Measurements from ENCODE around the gene SLC2A5.

The SLC2A5 gene

DNA sequence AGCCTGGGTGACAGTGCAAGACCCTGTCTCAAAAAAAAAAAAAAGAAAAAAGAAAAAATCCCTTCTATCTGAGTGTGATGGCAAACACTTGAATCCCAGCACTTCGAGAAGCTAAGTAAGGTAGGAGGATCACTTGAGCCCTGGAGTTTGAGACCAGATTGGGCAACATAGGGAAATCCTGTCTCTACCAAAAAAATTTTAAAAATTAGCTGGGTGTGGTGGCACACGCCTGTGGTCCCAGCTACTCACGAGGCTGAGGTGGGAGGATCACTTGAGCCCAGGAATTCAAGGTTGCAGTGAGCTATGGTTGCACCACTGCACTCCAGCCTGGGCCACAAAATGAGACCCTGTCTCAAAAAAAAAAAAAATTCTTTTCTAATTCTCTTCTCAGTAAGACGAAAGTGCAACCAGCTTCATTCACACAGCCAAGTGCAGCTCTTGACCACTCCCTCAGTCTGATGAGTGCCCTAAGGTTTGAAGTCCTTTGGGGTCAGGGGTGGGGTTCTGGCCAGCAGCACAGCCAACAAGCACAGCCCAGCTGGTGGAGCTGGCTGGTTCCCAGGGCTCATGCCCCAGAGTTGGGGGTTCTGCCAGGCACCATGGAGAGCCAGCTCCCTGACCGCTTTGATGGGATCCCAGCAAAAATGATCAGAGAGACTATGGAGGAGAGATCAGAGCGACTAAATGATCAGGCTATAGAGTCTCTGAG is 8.0 kb downstream of the SLC2A5 start:
- no peak for DNase-seq (ENCODE audit: low spot score)

GRCh38 chr1:9059891-9060744 is 9.3 kb downstream of the SLC2A5 start:
- DNase-seq (ENCODE audit: low spot score), result no peak

GRCh38 chr1:9058465-9058864 is 11.0 kb downstream of the SLC2A5 start:
- no peak for DNase-seq (ENCODE audit: low spot score)

GRCh38 chr1:9057851-9058250 is 11.6 kb downstream of the SLC2A5 start:
- DNase-seq (ENCODE audit: low spot score), result no peak

GRCh38 chr1:9052272-9053049 is 17.0 kb downstream of the SLC2A5 start:
- DNase-seq (ENCODE audit: low spot score), result no peak

DNA sequence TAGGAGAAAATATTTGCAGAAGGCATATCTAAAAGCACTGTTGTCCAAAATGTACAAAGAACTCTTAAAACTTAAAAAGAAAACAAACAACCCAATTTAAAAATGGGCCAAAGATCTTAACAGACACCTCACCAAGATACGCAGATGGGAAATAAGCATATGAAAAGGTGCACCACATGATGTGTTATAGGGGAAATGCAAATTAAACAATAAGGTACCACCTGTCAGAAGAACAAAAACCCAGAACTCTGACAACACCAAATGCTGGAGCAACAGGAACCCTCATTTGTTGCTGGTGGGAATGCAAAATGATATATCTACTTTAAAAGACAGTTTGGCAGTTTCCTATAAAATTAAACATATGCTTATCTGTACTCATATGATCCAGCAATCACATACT is 18.1 kb downstream of the SLC2A5 start:
- no peak for DNase-seq (ENCODE audit: low spot score)

DNA sequence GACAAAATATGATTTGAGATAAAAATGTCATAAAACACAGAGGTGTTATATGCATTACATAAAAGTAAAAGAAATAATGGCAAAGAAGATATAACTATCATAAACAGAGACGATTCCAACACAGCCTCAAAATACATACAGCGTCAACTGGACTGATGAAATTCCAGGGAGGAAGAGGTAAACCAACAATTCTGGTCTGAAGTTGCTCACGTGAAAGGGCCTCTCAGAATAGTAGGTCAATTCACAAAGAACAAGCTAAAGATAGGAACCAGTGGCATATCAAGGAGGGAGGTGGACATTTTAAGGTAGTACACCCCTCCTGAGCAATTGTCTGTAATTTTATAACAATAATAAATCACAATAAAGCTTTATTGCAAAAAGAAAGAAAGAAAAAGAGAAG is 18.6 kb downstream of the SLC2A5 start:
- no peak for DNase-seq (ENCODE audit: low spot score)

GRCh38 chr1:9048551-9048950 is 20.9 kb downstream of the SLC2A5 start:
- no peak for DNase-seq (ENCODE audit: low spot score)

DNA sequence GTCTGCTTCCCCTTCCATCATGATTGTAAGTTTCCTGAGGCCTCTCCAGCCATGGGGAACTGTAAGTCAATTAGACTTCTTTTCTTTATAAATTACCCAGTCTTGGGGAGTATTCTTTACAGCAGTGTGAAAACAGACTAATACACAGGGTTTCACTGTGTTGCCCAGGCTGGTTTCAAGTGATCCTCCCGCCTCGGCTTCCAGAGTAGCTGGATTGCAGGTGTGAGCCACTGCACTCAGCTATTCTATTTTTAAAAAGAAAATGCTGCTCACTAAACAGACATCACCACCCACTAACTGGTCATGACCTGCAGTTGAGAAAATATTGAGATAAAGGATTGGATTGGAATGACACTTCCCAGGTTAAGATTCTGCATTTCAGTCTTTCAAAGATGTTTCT is 22.4 kb downstream of the SLC2A5 start:
- no peak for DNase-seq (ENCODE audit: low spot score)

- DNase-seq (ENCODE audit: low spot score), result no peak
Observed at GRCh38 chr1:9045861-9046510, 23.4 kb downstream of the SLC2A5 start.

GRCh38 chr1:9044236-9044635 is 25.2 kb downstream of the SLC2A5 start:
- no peak for DNase-seq (ENCODE audit: low spot score)

DNA sequence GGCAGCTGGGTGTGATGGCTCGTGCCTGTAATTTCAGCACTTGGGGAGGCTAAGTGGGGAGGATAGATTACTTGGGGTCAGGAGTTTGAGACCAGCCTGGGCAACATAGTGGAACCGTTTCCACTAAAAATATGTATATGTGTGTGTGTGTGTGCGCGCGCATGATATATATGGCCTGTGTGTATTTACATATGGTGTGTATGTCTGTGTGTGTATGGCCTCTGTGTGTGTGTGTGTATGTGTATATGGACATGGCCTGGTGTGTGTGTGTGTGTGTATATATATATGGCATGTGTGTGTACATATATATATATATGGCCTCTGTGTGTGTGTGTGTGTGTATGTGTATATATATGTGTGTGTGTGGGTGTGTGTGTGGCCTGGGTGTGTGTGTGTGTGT is 27.2 kb downstream of the SLC2A5 start:
- DNase-seq (ENCODE audit: low spot score), result no peak

DNA sequence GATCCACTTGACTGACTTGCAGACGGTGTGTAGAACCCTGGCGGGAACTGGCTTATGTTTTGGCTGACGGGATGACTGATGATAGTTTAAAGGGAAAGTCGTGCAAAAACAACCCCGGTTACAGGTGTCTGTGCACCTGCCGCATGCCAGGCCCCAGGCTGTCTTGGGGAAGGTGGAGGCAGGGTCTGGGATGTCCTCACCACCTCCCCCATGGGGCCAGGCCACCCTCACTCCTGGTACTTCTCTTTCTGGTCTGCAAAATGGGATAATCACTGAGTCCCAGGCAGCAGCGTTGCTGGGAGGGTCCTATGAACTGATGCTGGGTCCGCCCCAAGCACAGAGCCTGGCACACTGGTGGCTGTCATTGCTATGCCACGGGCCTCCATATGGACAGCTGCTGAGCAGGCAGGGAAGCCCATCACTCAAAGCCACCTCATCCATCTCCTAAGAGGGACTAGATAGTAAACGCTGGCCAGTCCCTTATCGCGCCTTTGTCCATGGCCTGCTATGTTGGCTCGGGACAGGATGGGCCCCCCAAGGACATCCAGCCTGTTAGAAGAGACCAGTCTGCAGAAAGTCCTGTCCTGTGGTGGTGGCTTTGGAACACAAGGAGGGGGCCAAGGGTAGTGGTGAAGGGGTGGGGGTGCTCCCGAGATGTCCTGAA is 28.2 kb downstream of the SLC2A5 start:
- DNase-seq (ENCODE audit: low spot score), result no peak

- DNase-seq (ENCODE audit: low spot score), result no peak
Observed at GRCh38 chr1:9040659-9041030, 28.8 kb downstream of the SLC2A5 start.

DNA sequence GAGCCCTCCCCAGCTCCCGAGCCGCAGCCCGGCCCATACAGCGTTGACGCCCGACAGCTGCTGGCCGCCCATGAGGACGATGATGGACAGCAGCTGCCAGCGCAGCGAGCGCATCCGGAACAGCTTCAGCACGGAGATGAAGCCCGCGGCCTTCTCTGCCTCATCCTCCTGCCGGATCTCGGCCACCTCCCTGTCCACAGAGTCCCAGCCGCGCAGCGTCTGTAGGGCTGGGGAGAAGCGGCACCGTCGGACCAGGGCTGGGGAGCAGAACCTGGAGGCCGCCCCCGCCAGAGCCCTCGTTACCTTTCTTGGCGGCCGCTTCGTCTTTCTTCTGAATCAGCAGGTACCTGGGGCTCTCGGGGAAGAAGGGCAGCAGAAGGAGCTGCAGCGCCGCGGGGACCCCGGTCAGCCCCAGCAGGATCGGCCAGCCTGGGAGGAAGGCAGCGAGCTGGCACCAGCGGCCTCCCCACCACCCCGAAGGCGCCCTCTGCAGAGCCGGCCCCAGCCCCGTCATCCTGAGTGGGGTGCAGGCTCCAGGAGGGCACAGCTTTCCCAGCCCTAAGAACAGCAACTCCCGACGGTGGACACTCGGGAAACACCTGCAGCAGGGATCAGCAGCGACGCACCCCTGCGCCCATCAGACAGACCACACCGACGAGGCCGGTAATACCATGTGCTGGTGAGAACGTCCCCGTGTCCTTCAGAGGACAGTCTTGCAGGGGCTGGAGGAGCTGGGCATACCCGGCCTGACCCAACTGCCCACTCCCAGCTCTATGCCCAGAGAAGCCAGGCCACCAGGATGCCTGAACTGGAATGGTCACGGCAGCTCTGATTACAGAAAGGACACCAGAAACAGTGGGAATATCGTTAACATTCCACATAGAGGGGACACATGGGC is 29.4 kb downstream of the SLC2A5 start:
- DNase-seq (ENCODE audit: low spot score), result no peak

DNA sequence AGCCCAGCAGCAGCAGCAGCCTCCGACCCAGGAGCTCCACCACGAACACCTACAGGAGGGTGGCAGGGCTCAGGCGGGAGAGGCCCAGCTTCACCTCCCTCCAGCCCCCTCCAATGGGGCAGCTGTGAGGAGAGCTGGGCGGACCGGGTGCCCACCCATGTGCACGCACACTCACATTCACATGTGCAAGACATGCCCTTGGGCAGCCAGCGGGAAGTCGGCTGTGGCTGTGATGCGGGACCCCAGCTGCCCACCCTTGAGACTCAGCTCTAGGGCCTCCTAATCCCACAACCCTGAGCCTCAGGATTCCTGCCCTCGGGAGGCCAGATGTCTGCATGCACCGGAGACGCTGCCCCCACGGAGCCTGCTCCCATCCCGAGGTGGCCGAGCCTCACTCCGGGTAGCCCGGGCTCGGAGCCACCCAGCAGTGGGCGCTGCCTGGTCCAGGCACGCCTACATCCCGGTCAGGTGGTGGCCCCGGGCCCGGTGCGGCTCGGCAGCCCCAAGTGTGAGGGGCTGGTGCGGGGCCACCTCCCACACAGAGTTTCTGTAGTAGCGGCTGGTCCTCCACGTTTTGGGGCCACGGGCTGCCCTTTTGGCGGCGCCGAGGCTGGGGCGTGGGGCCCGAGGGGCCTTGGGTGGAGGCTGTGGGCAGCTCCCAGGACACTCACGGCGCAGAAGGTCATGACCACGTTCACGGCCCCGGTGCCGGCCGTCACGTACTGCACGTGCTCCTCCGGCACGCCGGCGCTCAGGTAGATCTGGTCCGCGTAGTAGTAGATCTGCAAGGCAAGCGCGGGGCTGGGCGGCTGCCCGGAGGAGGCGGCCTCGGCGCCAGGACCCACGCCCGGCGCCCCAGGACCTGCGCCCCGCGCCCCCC is 30.3 kb downstream of the SLC2A5 start:
- DNase-seq (ENCODE audit: low spot score), result no peak

DNA sequence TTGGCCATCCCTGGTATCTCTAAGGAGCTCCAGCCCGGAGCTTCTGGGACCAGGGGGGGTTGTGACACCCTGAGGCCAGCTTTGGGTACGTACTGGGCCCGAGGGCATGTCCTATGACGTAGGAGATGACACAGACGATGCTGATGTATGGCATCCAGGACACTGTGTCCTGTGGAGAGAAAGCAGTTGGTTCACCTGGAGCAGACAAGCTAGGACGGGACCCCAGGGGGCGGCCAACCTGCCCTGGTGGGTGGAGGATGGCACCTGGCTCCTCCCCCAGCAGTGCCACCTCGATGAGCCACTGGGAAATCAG is 31.1 kb downstream of the SLC2A5 start:
- no peak for DNase-seq (ENCODE audit: low spot score)

DNA sequence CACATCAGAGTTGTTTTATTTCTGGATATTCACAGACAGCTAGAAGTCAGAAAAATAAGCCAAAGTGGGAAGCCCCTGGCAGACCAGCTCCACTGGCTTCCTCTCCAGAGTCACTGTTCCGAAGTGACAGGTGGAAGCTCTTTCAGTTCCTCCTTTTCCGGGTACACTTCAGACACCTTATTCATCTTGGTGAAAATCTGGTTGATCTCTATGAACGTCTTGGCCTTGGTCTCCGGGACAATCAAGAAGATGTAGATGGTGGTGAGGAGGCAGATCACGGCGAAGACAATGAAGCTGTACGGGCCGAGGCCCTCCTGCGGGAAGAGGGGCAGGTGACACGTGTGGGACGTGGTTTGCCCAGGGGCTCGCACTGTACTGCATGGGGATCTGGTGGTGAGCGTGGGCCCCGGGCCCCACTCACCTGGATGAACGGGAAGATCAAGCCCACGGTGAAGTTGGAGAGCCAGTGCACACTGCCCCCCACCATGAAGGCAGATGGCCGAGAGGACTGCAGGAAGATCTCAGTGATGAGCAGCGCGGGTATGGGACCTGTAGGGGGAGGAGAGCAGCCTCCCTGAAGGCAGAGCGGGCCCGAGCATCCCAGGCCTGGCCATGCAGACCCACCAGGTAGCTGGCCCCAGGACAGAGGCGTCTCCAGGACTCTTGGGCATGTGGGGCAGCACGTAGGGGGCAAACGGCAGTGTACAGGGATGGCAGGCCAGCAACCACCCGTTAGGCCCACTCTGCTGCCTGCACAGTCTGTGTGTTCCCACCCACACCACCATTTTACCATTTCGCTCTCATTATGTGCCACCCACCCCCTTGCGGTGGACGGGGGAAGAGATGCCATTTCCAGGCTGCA is 31.7 kb downstream of the SLC2A5 start:
- no peak for DNase-seq (ENCODE audit: low spot score)

DNA sequence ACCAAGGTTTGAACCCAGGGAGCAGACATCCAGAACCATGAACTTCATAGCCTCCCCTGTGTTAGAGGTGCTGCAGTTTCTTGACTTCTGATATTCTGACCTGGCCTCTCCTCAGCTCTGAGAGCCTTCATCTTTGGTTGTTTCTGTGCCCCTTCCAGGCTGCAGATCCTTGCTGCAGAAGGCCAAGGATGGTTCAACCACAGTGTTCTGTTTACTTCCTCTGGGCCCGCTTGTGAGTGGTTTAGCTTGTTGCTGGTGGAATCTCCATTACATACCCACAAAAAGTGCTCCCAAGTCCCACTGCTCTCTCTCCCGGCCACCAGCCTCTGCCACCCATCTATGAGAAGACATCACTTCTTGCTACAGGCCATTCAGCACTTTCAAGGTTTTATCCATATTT is 34.2 kb downstream of the SLC2A5 start:
- DNase-seq (ENCODE audit: low spot score), result no peak
